Stomach (tissue), 4 donors: Measurements from ENCODE around the gene SMAD2.

Experiments
- POLR2A ChIP-seq, 4 donors: fragments of 450-650 bp; IDR thresholded peaks; one replicate each; pipeline ENCODE4 v1.6.1; 2016; ENCODE audit warnings: antibody characterized with exemption in 4 of 4, control low read depth in 2 of 4, mild to moderate bottlenecking in 1 of 4, moderate library complexity in 1 of 4
- POLR2AphosphoS5 ChIP-seq, 3 donors: sonication (generic); formaldehyde crosslinking; IDR thresholded peaks; one replicate each; pipeline ENCODE4 v1.6.1; 2016; ENCODE audit warnings: antibody characterized with exemption in 3 of 3

DNA sequence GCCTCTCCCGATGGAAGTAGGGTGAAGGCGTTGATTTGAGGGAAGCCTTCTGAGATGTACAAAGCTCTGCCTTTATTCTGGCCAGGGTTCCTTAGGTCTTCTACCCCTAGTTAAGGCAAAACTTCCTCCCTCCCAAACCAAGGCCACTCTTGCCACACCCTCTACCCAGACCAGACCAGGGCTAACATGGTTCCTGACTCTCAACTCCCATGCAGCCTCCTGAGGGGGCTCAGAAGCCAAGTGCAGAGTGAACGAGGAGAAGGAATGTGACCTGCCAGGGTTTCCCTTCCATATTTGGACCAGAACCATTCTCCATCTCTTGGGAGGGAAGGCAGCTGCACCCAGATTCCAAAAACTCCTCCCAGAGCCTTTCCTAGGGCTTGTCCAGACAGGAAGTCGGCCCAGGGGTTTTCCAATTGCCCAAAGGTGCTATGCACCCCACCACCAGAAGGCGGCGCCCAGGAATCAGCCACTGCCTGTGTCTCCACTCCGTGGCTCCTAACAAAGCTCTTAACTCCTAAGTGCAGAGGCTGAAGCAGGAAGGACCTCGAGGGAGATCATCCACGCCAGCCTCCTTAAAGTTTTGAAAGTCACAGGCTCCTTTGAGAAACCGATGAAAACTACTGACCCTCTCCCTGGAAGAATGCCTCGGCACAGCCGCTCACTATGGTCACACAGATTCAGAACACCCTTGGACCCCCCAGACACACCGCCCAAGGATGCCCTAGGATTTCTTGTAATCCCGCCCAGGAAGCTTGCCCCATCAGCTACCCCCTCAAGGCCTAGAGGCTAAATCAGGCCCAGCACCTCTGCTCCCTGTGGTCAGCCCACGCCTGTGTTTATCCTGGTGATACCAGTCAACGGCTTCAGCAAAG, 157.8 kb downstream of the SMAD2 start:
- TF ChIP-seq POLR2AphosphoS5 (IDR thresholded peaks at IDR 0.05) (no peak), POLR2A (IDR thresholded peaks at IDR 0.05) (no peak)
